WTC11 (cell line): ENCODE data around the gene GMIP.

Experiments used
- ATF2 ChIP-seq: sonication (generic); formaldehyde crosslinking; IDR thresholded peaks from 2 replicates; pipeline ENCODE4 v1.8.1; 2022; ENCODE audit warnings: low read depth, missing genetic modification reagents, borderline replicate concordance
- ATF3 ChIP-seq: sonication (generic); formaldehyde crosslinking; conservative IDR thresholded peaks from 2 replicates; pipeline ENCODE4 v1.8.1; 2022; ENCODE audit warnings: mild to moderate bottlenecking, missing genetic modification reagents
- CREB1 ChIP-seq: sonication (generic); formaldehyde crosslinking; IDR thresholded peaks from 2 replicates; pipeline ENCODE4 v1.8.0; 2023; ENCODE audit warnings: mild to moderate bottlenecking, missing genetic modification reagents
- CTCF ChIP-seq: fragments of 200-600 bp; IDR thresholded peaks from 2 replicates; pipeline ENCODE4 v1.8.0; 2022; ENCODE audit warnings: antibody characterized with exemption
- E2F1 ChIP-seq: sonication (generic); formaldehyde crosslinking; IDR thresholded peaks from 2 replicates; pipeline ENCODE4 v1.8.0; 2022; ENCODE audit warnings: mild to moderate bottlenecking, missing genetic modification reagents
- E2F5 ChIP-seq: sonication (generic); formaldehyde crosslinking; IDR thresholded peaks from 2 replicates; pipeline ENCODE4 v1.8.1; 2022; ENCODE audit warnings: mild to moderate bottlenecking, moderate library complexity, missing genetic modification reagents
- PREB ChIP-seq: sonication (generic); formaldehyde crosslinking; IDR thresholded peaks from 2 replicates; pipeline ENCODE4 v1.8.1; 2022; ENCODE audit warnings: mild to moderate bottlenecking, missing genetic modification reagents, moderate library complexity, borderline replicate concordance
- RORB ChIP-seq: fragments of 250-450 bp; sonication (Bioruptor Pico); IDR thresholded peaks from 2 replicates; pipeline ENCODE4 v1.9.0; 2021; ENCODE audit warnings: mild to moderate bottlenecking
- SMAD3 ChIP-seq: sonication (generic); formaldehyde crosslinking; IDR thresholded peaks from 2 replicates; pipeline ENCODE4 v1.8.0; 2022; ENCODE audit warnings: missing genetic modification reagents, mild to moderate bottlenecking, borderline replicate concordance
- SP1 ChIP-seq: sonication (generic); formaldehyde crosslinking; conservative IDR thresholded peaks from 2 replicates; pipeline ENCODE4 v1.8.1; 2022; ENCODE audit warnings: missing genetic modification reagents
- STAT6 ChIP-seq: sonication (generic); formaldehyde crosslinking; conservative IDR thresholded peaks from 2 replicates; pipeline ENCODE4 v1.8.1; 2023; ENCODE audit warnings: mild to moderate bottlenecking, low read depth, missing genetic modification reagents, moderate library complexity
- ZNF138 ChIP-seq: sonication (generic); formaldehyde crosslinking; conservative IDR thresholded peaks from 2 replicates; pipeline ENCODE4 v1.8.1; 2022; ENCODE audit warnings: mild to moderate bottlenecking, moderate library complexity, missing genetic modification reagents
- ZNF317 ChIP-seq: sonication (generic); formaldehyde crosslinking; IDR thresholded peaks from 2 replicates; pipeline ENCODE4 v1.8.1; 2023; ENCODE audit warnings: low read depth, mild to moderate bottlenecking, moderate library complexity, missing genetic modification reagents, borderline replicate concordance

GRCh38 chr19:19670070-19670551 lies 26.7 kb upstream of the GMIP start:
- no peak for TF ChIP-seq CREB1 (CRISPR knock-in tag)
- TF ChIP-seq E2F5 = no peak
- TF ChIP-seq CTCF = no peak
- TF ChIP-seq SMAD3 (CRISPR knock-in tag) = no peak
- TF ChIP-seq ZNF138 = no peak
- TF ChIP-seq ATF2 (CRISPR knock-in tag) = no peak
- no peak for TF ChIP-seq E2F1 (CRISPR knock-in tag)
- no peak for TF ChIP-seq PREB (CRISPR knock-in tag)
- TF ChIP-seq RORB = no peak
- no peak for TF ChIP-seq ZNF317 (CRISPR knock-in tag)
- TF ChIP-seq SP1 (CRISPR knock-in tag) = no peak
- TF ChIP-seq STAT6 (CRISPR knock-in tag) = no peak
- no peak for TF ChIP-seq ATF3 (CRISPR knock-in tag)
